GM12878 (cell line): ENCODE results near the gene TMEM236. TPM values are rescaled to one million over a fixed set of nuclear protein-coding genes. Genes with fewer than 3 reads are reported as not detected.

ENCODE experiments used
- ATAC-seq: fragments of 200-7000 bp; cut with Tn5 transposase; 3 replicates; pipeline ENCODE4 v1.9.1; 2020; ENCODE audit warnings: mild to moderate bottlenecking, moderate library complexity
- BruUV-seq: library from RNA; stranded (reverse); fragments of 400-500 nt; replicated peaks from 2 replicates; lab custom pipeline; 2021; lab: Mats Ljungman, UMichigan
- CTCF ChIA-PET: fragments of 300-600 bp; sonication (Branson Sonifier 250); formaldehyde crosslinking; extraction: SDS; loops from one replicate; lab custom pipeline; 2021; ENCODE audit warnings: inconsistent platforms; lab: Yijun Ruan, JAX
- POLR2A ChIA-PET: fragments of 350-600 bp; formaldehyde crosslinking; extraction: SDS; loops from one replicate; lab custom pipeline; 2021; ENCODE audit warnings: inconsistent platforms; lab: Charles Lee
- RAD21 ChIA-PET: fragments of 300-600 bp; sonication (Branson Sonifier 250); formaldehyde crosslinking; loops from one replicate; lab custom pipeline; 2023; ENCODE audit warnings: antibody characterized with exemption; ENCODE audit not compliant: unreplicated experiment; lab: Charles Lee
- SMC1A ChIA-PET: fragments of 300-600 bp; sonication (Branson Sonifier 250); formaldehyde crosslinking; loops from one replicate; lab custom pipeline; 2023; ENCODE audit not compliant: unreplicated experiment, uncharacterized antibody; lab: Charles Lee
- DNase-seq: peaks from one replicate; pipeline ENCODE4 v3.0.0-alpha.2; 2011; ENCODE audit warnings: low read depth, low spot score
- FAIRE-seq: peaks from 3 replicates; lab custom pipeline; 2011; peaks lifted over from hg19 to GRCh38; lab: Jason Lieb, UNC
- H2AFZ ChIP-seq: 2 replicates; pipeline ENCODE4 v1.6.0; 2011; ENCODE audit warnings: low read depth, low read length, control low read depth; ENCODE audit not compliant: control insufficient read depth
- H3K27ac ChIP-seq: 2 replicates; pipeline ENCODE4 v1.5.1; 2011; ENCODE audit warnings: control low read depth; ENCODE audit not compliant: control insufficient read depth, insufficient read depth
- H3K27me3 ChIP-seq, 2 experiments: replicated peaks in 1 of 2; 2 replicates each; pipeline versions ENCODE4 v1.6.0 to v1.6.1; 2011; ENCODE audit warnings: low read length in 1 of 2; ENCODE audit not compliant: control insufficient read depth in 2 of 2, insufficient read depth in 2 of 2
- H3K36me3 ChIP-seq, 2 experiments: 2 replicates each; pipeline ENCODE4 v1.5.1; 2011; ENCODE audit warnings: low read length in 1 of 2; ENCODE audit not compliant: control insufficient read depth in 2 of 2, insufficient read depth in 2 of 2
- H3K4me1 ChIP-seq: 2 replicates; pipeline ENCODE4 v1.6.1; 2011; ENCODE audit warnings: mild to moderate bottlenecking, low read length, moderate library complexity, mixed read lengths; ENCODE audit not compliant: control insufficient read depth, insufficient read depth
- H3K4me2 ChIP-seq: 2 replicates; pipeline ENCODE4 v1.6.0; 2011; ENCODE audit warnings: control low read depth; ENCODE audit not compliant: control insufficient read depth, insufficient read depth
- H3K4me3 ChIP-seq: fragments of 200-600 bp; sonication (generic); 2 replicates; pipeline ENCODE4 v1.5.1; 2016
- H3K79me2 ChIP-seq: 2 replicates; pipeline ENCODE4 v1.6.0; 2011; ENCODE audit warnings: low read length; ENCODE audit not compliant: control insufficient read depth, insufficient read depth
- H3K9ac ChIP-seq: 2 replicates; pipeline ENCODE4 v1.8.0; 2011; ENCODE audit warnings: low read length, control low read depth, mixed read lengths; ENCODE audit not compliant: control insufficient read depth, insufficient read depth
- H3K9me3 ChIP-seq: replicated peaks from 3 replicates; pipeline ENCODE4 v1.5.1; 2011; ENCODE audit warnings: mild to moderate bottlenecking, low read length; ENCODE audit not compliant: control insufficient read depth, insufficient read depth
- H4K20me1 ChIP-seq: 2 replicates; pipeline ENCODE4 v1.6.0; 2011; ENCODE audit not compliant: control insufficient read depth, insufficient read depth
- GABPA ChIP-seq: IDR thresholded peaks from 2 replicates; pipeline ENCODE4 v1.6.1; 2014; ENCODE audit warnings: antibody characterized with exemption, low read depth, mild to moderate bottlenecking, inconsistent platforms
- GATAD2B ChIP-seq: fragments of 450-650 bp; conservative IDR thresholded peaks from 2 replicates; pipeline ENCODE4 v1.6.1; 2017; ENCODE audit warnings: low read depth, mild to moderate bottlenecking, moderate library complexity
- SREBF1 ChIP-seq: IDR thresholded peaks from 2 replicates; pipeline ENCODE4 v1.6.1; 2012; ENCODE audit warnings: mild to moderate bottlenecking, low read length
- WGBS: methylation state at CpG from one replicate; pipeline ENCODE4 v1.1.6; 2016; ENCODE audit warnings: low lambda C conversion rate; ENCODE audit not compliant: insufficient replicate concordance, insufficient coverage; ENCODE audit errors: missing lambda C conversion rate; 5-methylcytosine and 5-hydroxymethylcytosine counted together
- in situ Hi-C: fragments of 300-500 bp; cut with MboI; formaldehyde crosslinking; loops from 9 replicates; pipeline ENCODE4 v1.14.3; 2018; ENCODE audit warnings: mixed read lengths
- intact Hi-C: fragments of 100-400 bp; cut with micrococcal nuclease; formaldehyde crosslinking; loops from one replicate; pipeline ENCODE4 v1.14.2; 2022; ENCODE audit not compliant: unreplicated experiment
- polyA plus RNA-seq, 11 experiments: library from polyadenylated mRNA; depleted of rRNA in 4 of 11; unstranded in 6 of 11; stranded (reverse) in 5 of 11; fragments of >200 nt; fragmentation: Nextera tagmentation in 4 of 11; fragmentation: Illumina TruSeq in 1 of 11; extraction: Ambion mirVana in 4 of 11; extraction: Trizol in 1 of 11; gene quantifications; 1 replicate in 1 of 11; 2 replicates in 10 of 11; pipeline versions ENCODE4 v1.2.1 to v1.2.3, GENCODE V29; 2011 to 2016; ENCODE audit warnings: inconsistent platforms in 2 of 11, missing spikeins in 2 of 11, low read depth in 1 of 11
- total RNA-seq, 4 experiments: library from RNA; depleted of rRNA in 3 of 4; stranded (reverse); fragments of >200 nt in 3 of 4; fragmentation: Illumina TruSeq in 1 of 4; extraction: Trizol in 1 of 4; gene quantifications; 2 replicates each; pipeline versions ENCODE4 v1.2.1 to v1.2.3, GENCODE V29; 2013 to 2021
- TF ChIP-seq, protein P1 (sequence below): IDR thresholded peaks from 2 replicates; pipeline ENCODE4 v1.6.1; 2011; ENCODE audit warnings: borderline replicate concordance, low read depth, mild to moderate bottlenecking, moderate library complexity, low read length; ENCODE audit not compliant: insufficient read depth, poor library complexity, severe bottlenecking

Gene TMEM236
- total and polyA plus RNA-seq, 10 of the 15 experiments (the other 5 are each of a cell fraction or from before 2014, with no cell fraction given) = 0.03 TPM; not detected in 9

DNA sequence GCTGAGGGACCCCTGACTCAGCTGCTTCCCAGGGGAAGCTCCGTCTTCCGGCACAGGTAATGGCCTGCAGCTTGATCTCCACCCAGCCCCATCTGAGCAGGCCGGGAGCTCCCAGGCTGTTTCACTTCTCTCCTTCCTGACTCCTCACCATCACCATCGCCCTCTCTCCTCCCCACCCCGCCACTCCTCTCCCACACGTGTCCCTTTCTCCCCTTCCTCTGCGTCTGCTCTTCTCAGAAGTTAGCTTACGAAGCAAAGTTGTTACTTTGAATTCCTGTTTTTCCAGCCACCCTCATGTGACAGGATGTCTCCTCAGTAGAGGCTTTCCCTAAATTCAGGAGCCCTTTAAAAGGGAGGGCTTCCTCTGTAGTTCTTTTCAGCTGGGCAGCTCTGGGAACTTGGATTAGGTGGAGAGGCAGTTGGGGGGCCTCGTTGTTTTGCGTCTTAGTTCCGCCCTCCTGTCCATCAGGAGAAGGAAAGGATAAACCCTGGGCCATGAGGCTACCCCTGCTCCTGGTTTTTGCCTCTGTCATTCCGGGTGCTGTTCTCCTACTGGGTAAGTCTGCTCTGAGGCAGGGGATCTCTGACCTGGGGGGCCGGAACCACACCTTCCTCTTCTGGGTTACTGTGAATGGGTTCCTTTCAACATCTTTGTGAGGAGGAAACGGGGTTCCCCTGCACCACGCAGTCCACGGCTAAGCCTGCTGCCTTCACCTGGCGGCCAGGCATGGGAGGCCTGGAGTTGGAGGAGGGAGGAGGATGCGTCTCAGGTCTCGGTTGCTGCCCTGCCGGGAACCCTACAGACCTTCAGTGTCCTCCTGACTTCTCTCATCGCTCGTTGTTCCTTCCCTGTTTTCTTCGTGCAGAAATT is 57.2 kb downstream of the TMEM236 start, which contains the start of gene MRC1:
MRC1 (plus strand) TSS at position 378 of the 871 bp plus-strand sequence; CDS start at position 496, 118 bp downstream.
- in situ Hi-C loops = no loop called here

More for the DNA sequence above, 57.2 kb downstream of the TMEM236 start, which contains the start of gene MRC1:
- Histone ChIP-seq H3K9me3 (no peaks in the 10 kb centered on the region), H3K4me3 (no peak within 1 kb of the TSS), H2AFZ (no peak within 1 kb of the TSS), H3K27ac (no peak within 1 kb of the TSS), H4K20me1 (no peaks in the 10 kb centered on the region), H3K27me3 (peaks cover 0 to 5% of the 10 kb centered on the region in 2 experiments; a peak in 2 of 4 replicates), H3K4me2 (no peak within 1 kb of the TSS), H3K36me3 (no peaks in the 10 kb centered on the region), H3K9ac (no peak within 1 kb of the TSS), H3K79me2 (no peaks in the 10 kb centered on the region), H3K4me1 (no peaks in the 10 kb centered on the region)
- ATAC-seq = peak; percentile 31; the same call in 2 of the 3 replicates
- intact Hi-C loops = loop anchor here (5.0 kb wide), 2 partner anchors 63 to 293 kb away; no protein-coding TSS in a partner anchor
- ChIA-PET POLR2A (no interaction called here), CTCF (interaction anchor here (1.4 kb wide), 1 partner anchor 15 kb away, joined by 3 read pairs; no protein-coding TSS in a partner anchor), RAD21 (no interaction called here), SMC1A (interaction anchor here (0.8 to 1.5 kb wide), 3 partner anchors 12 to 1175 kb away, joined by 3 to 4 read pairs (median 3); no protein-coding TSS in a partner anchor)
- no peak for FAIRE-seq
- TF ChIP-seq GABPA (no peak), GATAD2B (no peak), SREBF1 (no peak)
- TF ChIP-seq, protein P1, sequence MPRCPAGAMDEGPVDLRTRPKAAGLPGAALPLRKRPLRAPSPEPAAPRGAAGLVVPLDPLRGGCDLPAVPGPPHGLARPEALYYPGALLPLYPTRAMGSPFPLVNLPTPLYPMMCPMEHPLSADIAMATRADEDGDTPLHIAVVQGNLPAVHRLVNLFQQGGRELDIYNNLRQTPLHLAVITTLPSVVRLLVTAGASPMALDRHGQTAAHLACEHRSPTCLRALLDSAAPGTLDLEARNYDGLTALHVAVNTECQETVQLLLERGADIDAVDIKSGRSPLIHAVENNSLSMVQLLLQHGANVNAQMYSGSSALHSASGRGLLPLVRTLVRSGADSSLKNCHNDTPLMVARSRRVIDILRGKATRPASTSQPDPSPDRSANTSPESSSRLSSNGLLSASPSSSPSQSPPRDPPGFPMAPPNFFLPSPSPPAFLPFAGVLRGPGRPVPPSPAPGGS = no peak
- 9% methylated on average over 21 of the region's 23 CpGs for WGBS
- BruUV-seq = no TSS peak
- no peak for DNase-seq
